Measurements from ENCODE around the gene CPHXL2. TPM values are rescaled to one million over a fixed set of nuclear protein-coding genes. Genes with fewer than 3 reads are reported as not detected.

Gene CPHXL2
- not detected for total RNA-seq

- CTCF ChIA-PET, result no interaction called here
- POLR2A ChIA-PET, result no interaction called here
These were observed at the start of gene CPHXL2 for GRCh38 chr16:75676909-75677308. Gene CPHXL2, minus strand, starts transcription at chr16:75677009. Its CDS starts 10 bp downstream, at chr16:75676999.

- ChIA-PET POLR2A (no interaction called here), CTCF (no interaction called here)
These were observed 49.6 kb upstream of the CPHXL2 start, which contains the start of gene CPHXL for GRCh38 chr16:75726390-75726789. Gene CPHXL, minus strand, starts transcription at chr16:75726490. Its CDS starts 48 bp downstream, at chr16:75726442.

- ChIA-PET POLR2A (no interaction called here), CTCF (no interaction called here)
These were observed 41.6 kb upstream of the CPHXL2 start for GRCh38 chr16:75718452-75718851.

GRCh38 chr16:75714661-75715060 is 37.9 kb upstream of the CPHXL2 start:
- ChIA-PET CTCF (no interaction called here), POLR2A (no interaction called here)

GRCh38 chr16:75710344-75710743 is 33.5 kb upstream of the CPHXL2 start:
- POLR2A ChIA-PET, result no interaction called here

GRCh38 chr16:75703306-75703705 is 26.5 kb upstream of the CPHXL2 start:
- POLR2A ChIA-PET, result no interaction called here
- CTCF ChIA-PET, result no interaction called here

More at GRCh38 chr16:75710344-75710743, 33.5 kb upstream of the CPHXL2 start:
- CTCF ChIA-PET, result no interaction called here

GRCh38 chr16:75702242-75702641 is 25.4 kb upstream of the CPHXL2 start:
- ChIA-PET CTCF (no interaction called here), POLR2A (no interaction called here)

- CTCF ChIA-PET, result no interaction called here
- POLR2A ChIA-PET, result no interaction called here
These were observed 24.6 kb upstream of the CPHXL2 start, which contains the start of gene DUXB for GRCh38 chr16:75701361-75701760. Gene DUXB, minus strand, starts transcription at chr16:75701461. Its CDS starts 43 bp downstream, at chr16:75701418.

GRCh38 chr16:75697571-75697970 is 20.8 kb upstream of the CPHXL2 start:
- POLR2A ChIA-PET, result no interaction called here
- CTCF ChIA-PET, result interaction anchor here (0.9 kb wide), 1 partner anchor 23 kb away, joined by 3 read pairs; no protein-coding TSS in a partner anchor

- ChIA-PET CTCF (no interaction called here), POLR2A (no interaction called here)
These were observed 18.9 kb upstream of the CPHXL2 start for GRCh38 chr16:75695708-75696107.

GRCh38 chr16:75687361-75687760 is 10.6 kb upstream of the CPHXL2 start:
- ChIA-PET POLR2A (no interaction called here), CTCF (no interaction called here)

- ChIA-PET POLR2A (interaction anchor here (0.5 kb wide), 1 partner anchor 8 kb away, joined by 8 read pairs; no protein-coding TSS in a partner anchor), CTCF (no interaction called here)
These were observed 5.5 kb upstream of the CPHXL2 start for GRCh38 chr16:75682308-75682707.

GRCh38 chr16:75679366-75679765 is 2.6 kb upstream of the CPHXL2 start:
- CTCF ChIA-PET, result no interaction called here
- POLR2A ChIA-PET, result no interaction called here

- POLR2A ChIA-PET, result no interaction called here
- CTCF ChIA-PET, result no interaction called here
These were observed 9.3 kb downstream of the CPHXL2 start for GRCh38 chr16:75667503-75667902.

GRCh38 chr16:75660726-75661302 is 16.0 kb downstream of the CPHXL2 start:
- ChIA-PET POLR2A (no interaction called here), CTCF (no interaction called here)

- CTCF ChIA-PET, result interaction anchor here (1.2 kb wide), 1 partner anchor 195 kb away, joined by 4 read pairs; the partner anchor contains the start of gene TMEM170A
These were observed 16.5 kb downstream of the CPHXL2 start for GRCh38 chr16:75660321-75660720.

GRCh38 chr16:75658175-75658574 is 18.6 kb downstream of the CPHXL2 start:
- ChIA-PET CTCF (no interaction called here), POLR2A (interaction anchor here (1.4 kb wide), 1 partner anchor 35 kb away, joined by 3 read pairs; the partner anchor contains the start of gene ADAT1)

More at GRCh38 chr16:75660321-75660720, 16.5 kb downstream of the CPHXL2 start:
- POLR2A ChIA-PET, result interaction anchor here (0.6 to 1.1 kb wide), 2 partner anchors 13 to 37 kb away, joined by 3 to 6 read pairs; partner anchors contain the start of genes ADAT1 and KARS1

- ChIA-PET POLR2A (no interaction called here), CTCF (interaction anchor here (0.6 kb wide), 1 partner anchor 36 kb away, joined by 5 read pairs; no protein-coding TSS in a partner anchor)
These were observed 22.9 kb downstream of the CPHXL2 start for GRCh38 chr16:75653922-75654321.

- ChIA-PET CTCF (interaction anchor here (0.8 to 3.0 kb wide), 5 partner anchors 26 to 215 kb away, joined by 4 to 20 read pairs (median 8); partner anchors contain the start of genes ADAT1 and CFDP1), POLR2A (interaction anchor here (0.6 to 3.5 kb wide), 11 partner anchors 18 to 1543 kb away, joined by 3 to 80 read pairs (median 4); partner anchors contain the start of genes ADAT1, MON1B and TMEM231)
These were observed 28.3 kb downstream of the CPHXL2 start for GRCh38 chr16:75648265-75649076.

GRCh38 chr16:75647492-75648264 is 29.1 kb downstream of the CPHXL2 start, which contains the start of the genes KARS1 and TERF2IP:
Gene KARS1, minus strand, starts transcription at chr16:75647665. Its CDS starts 26 bp downstream, at chr16:75647639.
Gene TERF2IP, plus strand, starts transcription at chr16:75647773. Its CDS starts 110 bp downstream, at chr16:75647883.
- POLR2A ChIA-PET, result interaction anchor here (0.7 to 3.5 kb wide), 14 partner anchors 11 to 1544 kb away, joined by 3 to 80 read pairs (median 4); partner anchors contain the start of genes ADAT1, MON1B and TMEM231
- CTCF ChIA-PET, result interaction anchor here (1.1 to 3.0 kb wide), 5 partner anchors 25 to 184 kb away, joined by 3 to 20 read pairs (median 8); partner anchors contain the start of genes ADAT1 and TMEM170A

All from activated CD8-positive, alpha-beta memory T cell treated with anti-CD3 and anti-CD28 coated beads for 36 hours (primary cell).